Endometrial microvascular endothelial cells (primary cell): ENCODE measurements around the gene COL23A1. TPM values are rescaled to one million over a fixed set of nuclear protein-coding genes. Genes with fewer than 3 reads are reported as not detected.

Source experiments
- in situ Hi-C: cut with HindIII; loops from 2 replicates; pipeline ENCODE4 v1.10.0; 2017; ENCODE audit warnings: low sequenced_read_pairs, low pct_unique_long_range_greater_than_20kb; ENCODE audit errors: inconsistent ontology term
- total RNA-seq: library from RNA; depleted of rRNA; stranded (reverse); fragments of >200 nt; gene quantifications from one replicate; pipeline ENCODE4 v1.2.3, GENCODE V29; 2015; ENCODE audit errors: inconsistent ontology term

COL23A1 gene
- total RNA-seq, 1 donor from 2014 or later: not detected

- in situ Hi-C loops: no loop called here
These were observed 240.4 kb downstream of the COL23A1 start for GRCh38 chr5:178349625-178350353.

GRCh38 chr5:178349075-178349511 lies 241.1 kb downstream of the COL23A1 start:
- in situ Hi-C loops: no loop called here

- in situ Hi-C loops: no loop called here
These were observed 241.7 kb downstream of the COL23A1 start for GRCh38 chr5:178348356-178349074.

- in situ Hi-C loops: no loop called here
These were observed 242.2 kb downstream of the COL23A1 start for GRCh38 chr5:178347956-178348355.

- in situ Hi-C loops: no loop called here
These were observed 243.4 kb downstream of the COL23A1 start for GRCh38 chr5:178346607-178347334.

- in situ Hi-C loops: no loop called here
These were observed 246.9 kb downstream of the COL23A1 start for GRCh38 chr5:178343306-178343705.

- in situ Hi-C loops: no loop called here
These were observed 248.4 kb downstream of the COL23A1 start for GRCh38 chr5:178341851-178342140.

- in situ Hi-C loops: no loop called here
These were observed 248.9 kb downstream of the COL23A1 start for GRCh38 chr5:178341091-178341850.

GRCh38 chr5:178340637-178341036 lies 249.6 kb downstream of the COL23A1 start:
- in situ Hi-C loops: no loop called here

- in situ Hi-C loops: no loop called here
These were observed 250.0 kb downstream of the COL23A1 start for GRCh38 chr5:178340187-178340586.

GRCh38 chr5:178339272-178339671 lies 250.9 kb downstream of the COL23A1 start:
- in situ Hi-C loops: no loop called here

GRCh38 chr5:178338750-178339144 lies 251.4 kb downstream of the COL23A1 start:
- in situ Hi-C loops: no loop called here

GRCh38 chr5:178338126-178338749 lies 252.0 kb downstream of the COL23A1 start:
- in situ Hi-C loops: no loop called here

GRCh38 chr5:178337334-178337741 lies 252.9 kb downstream of the COL23A1 start:
- in situ Hi-C loops: no loop called here

GRCh38 chr5:178336889-178337288 lies 253.3 kb downstream of the COL23A1 start:
- in situ Hi-C loops: no loop called here

- in situ Hi-C loops: no loop called here
These were observed 254.7 kb downstream of the COL23A1 start for GRCh38 chr5:178335302-178336030.

GRCh38 chr5:178334861-178335260 lies 255.3 kb downstream of the COL23A1 start:
- in situ Hi-C loops: no loop called here

GRCh38 chr5:178333821-178334481 lies 256.2 kb downstream of the COL23A1 start:
- in situ Hi-C loops: no loop called here
